Heart left ventricle (tissue), 16 donors: ENCODE data around the gene VSTM2L. TPM values are rescaled to one million over a fixed set of nuclear protein-coding genes. Genes with fewer than 3 reads are reported as not detected.

ENCODE experiments used
- ATAC-seq, 4 donors: fragments of 200-7000 bp; cut with Tn5 transposase; one replicate each; pipeline ENCODE4 v1.9.1; 2020 to 2022; ENCODE audit warnings: moderate library complexity in 4 of 4, mild to moderate bottlenecking in 3 of 4, moderate number of reproducible peaks in 1 of 4
- DNase-seq, 5 donors: peaks; one replicate each; pipeline ENCODE4 v3.0.0-alpha.2; 2020
- H3K27ac ChIP-seq, 12 donors: fragments of 200-600 bp; sonication (generic) in 4 of 12; one replicate each; pipeline versions ENCODE4 v1.5.0 to v1.8.0; 2016 to 2022; ENCODE audit warnings: mild to moderate bottlenecking in 2 of 12
- H3K27me3 ChIP-seq, 9 donors: fragments of 200-600 bp; sonication (generic) in 2 of 9; one replicate each; pipeline versions ENCODE4 v1.5.1 to v1.8.0; 2016 to 2022; ENCODE audit warnings: mild to moderate bottlenecking in 3 of 9
- H3K36me3 ChIP-seq, 9 donors: fragments of 200-600 bp; sonication (generic) in 2 of 9; one replicate each; pipeline versions ENCODE4 v1.5.0 to v1.8.0; 2018 to 2022; ENCODE audit warnings: mild to moderate bottlenecking in 2 of 9
- H3K4me1 ChIP-seq, 12 donors: fragments of 200-600 bp; sonication (generic) in 4 of 12; one replicate each; pipeline versions ENCODE4 v1.5.0 to v1.8.0; 2016 to 2022; ENCODE audit warnings: mild to moderate bottlenecking in 3 of 12
- H3K4me3 ChIP-seq, 12 donors: fragments of 200-600 bp; sonication (generic) in 4 of 12; one replicate each; pipeline versions ENCODE4 v1.5.0 to v1.8.0; 2017 to 2022; ENCODE audit warnings: mild to moderate bottlenecking in 9 of 12, moderate library complexity in 4 of 12
- H3K9me3 ChIP-seq, 12 donors: fragments of 200-600 bp; sonication (generic) in 4 of 12; one replicate each; pipeline versions ENCODE4 v1.5.0 to v1.8.0; 2016 to 2022; ENCODE audit warnings: mild to moderate bottlenecking in 1 of 12
- POLR2A ChIP-seq, 2 donors: fragments of 450-650 bp; IDR thresholded peaks; one replicate each; pipeline ENCODE4 v1.6.1; 2017; ENCODE audit warnings: antibody characterized with exemption in 2 of 2, mild to moderate bottlenecking in 2 of 2, moderate library complexity in 2 of 2
- WGBS, 4 donors: extraction: QIAGEN DNeasy Blood & Tissue Kit in 2 of 4; methylation state at CpG; one replicate each; pipeline versions ENCODE4 v1.1.5 to v1.1.7; 2013 to 2018; 5-methylcytosine and 5-hydroxymethylcytosine counted together
- intact Hi-C, 10 donors: fragments of 100-400 bp; cut with DNase I; formaldehyde crosslinking; loops; one replicate each; pipeline versions ENCODE4 v1.11.1 to v1.14.2; 2022
- polyA plus RNA-seq, 2 donors: library from polyadenylated mRNA; stranded (reverse); fragments of 200-250 nt; gene quantifications; one replicate each; pipeline ENCODE4 v1.2.3, GENCODE V29; 2013
- total RNA-seq, 9 donors: library from RNA; depleted of rRNA in 2 of 9; stranded (reverse); fragments of >200 nt in 2 of 9; fragmentation: NEBNext Ultra II Directional in 3 of 9; extraction: Animal tissue kit (Norgen Biotek cat#: 25700) in 3 of 9; gene quantifications; one replicate each; pipeline versions ENCODE4 v1.1.0 to v1.2.4, GENCODE V29; 2016 to 2023
- TF ChIP-seq, protein P1 (sequence below), 12 donors: fragments of 200-600 bp; sonication (generic) in 4 of 12; IDR thresholded peaks; one replicate each; pipeline versions ENCODE4 v1.5.0 to v1.8.0; 2018 to 2022; ENCODE audit warnings: antibody characterized with exemption in 12 of 12, mild to moderate bottlenecking in 5 of 12
- donor health status: ischemic (EF 13 %, LVEDD 7.1; RV severe dilation, severe dysfunction).
- donor health status: healthy with polysubstance abuse.
- donor health status: DM: no; HTN: yes; CAD: no.
- donor health status: DM: no; HTN: no; CAD: no.
- donor health status: ischemic (EF 25% LVEDD 6.9; RV normal size, moderate dysfunction).
- donor health status: ischemic (EF 25% LVEDD 5.7; RV mildly dilated, moderate dysfunction).
- donor health status: healthy.
- donor health status: DM: yes; HTN: yes; CAD: no.
- donor health status: ischemic (EF 35%, LVEDD 5.7; RV mildly dilated, moderate dysfunction).
- donor health status: nonischemic (EF 11% LVEDD 7.7; RV severe dilation, severe dysfunction).
- donor health status: DM: yes; HTN: yes; CAD: no.
- donor health status: PGD.
- donor health status: ischemic (EF 29% LVEDD 5.4; RV normal size, mild dysfunction).
- donor health status: nonischemic (EF 23%, LVEDD 6.1; RV moderate dilation, normal function).

VSTM2L gene
- total and polyA plus RNA-seq, 11 donors: 3.7 to 49.5 (median 17.4) TPM

DNA sequence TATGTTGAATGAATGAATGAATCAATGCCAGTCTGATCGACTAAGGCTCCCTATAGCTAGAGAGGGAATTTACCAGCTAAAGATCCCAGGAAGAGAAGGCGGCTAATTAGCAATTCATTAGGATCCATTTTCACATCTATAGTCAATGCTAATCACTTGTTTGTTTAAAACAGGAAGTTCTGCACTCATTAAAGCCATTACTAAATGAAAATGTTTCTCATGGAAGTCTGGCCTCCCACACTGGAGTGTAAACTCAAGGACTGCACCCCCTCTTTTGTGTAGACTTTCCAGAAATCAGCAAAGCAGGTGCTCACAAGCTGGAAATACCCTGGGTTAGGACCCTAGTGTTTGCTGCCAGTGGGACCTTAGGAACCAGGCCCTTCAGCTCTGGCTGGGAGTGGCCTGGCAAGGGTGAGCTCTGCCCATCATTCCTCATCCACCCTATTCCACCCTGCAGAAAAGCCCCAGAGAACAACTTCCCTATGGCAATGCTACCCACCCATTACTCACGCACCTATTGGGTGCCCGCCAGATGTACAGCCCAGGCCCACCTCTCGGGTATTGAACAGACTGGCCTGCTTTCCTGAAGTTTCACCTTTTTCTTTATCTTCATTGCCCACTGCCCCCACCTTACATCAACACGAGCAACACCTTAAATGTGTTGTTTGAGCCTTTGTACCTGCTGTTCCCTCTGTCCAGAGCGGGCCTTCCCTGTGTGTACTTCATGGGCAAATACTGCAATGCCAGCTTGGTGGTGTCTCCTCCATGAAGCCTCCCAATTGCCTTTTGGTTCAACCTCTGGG lies 69.5 kb downstream of the VSTM2L start:
- no peak overlapping the region for H3K27ac ChIP-seq
- no peak for TF ChIP-seq POLR2A (IDR thresholded peaks at IDR 0.05)
- TF ChIP-seq, protein P1, sequence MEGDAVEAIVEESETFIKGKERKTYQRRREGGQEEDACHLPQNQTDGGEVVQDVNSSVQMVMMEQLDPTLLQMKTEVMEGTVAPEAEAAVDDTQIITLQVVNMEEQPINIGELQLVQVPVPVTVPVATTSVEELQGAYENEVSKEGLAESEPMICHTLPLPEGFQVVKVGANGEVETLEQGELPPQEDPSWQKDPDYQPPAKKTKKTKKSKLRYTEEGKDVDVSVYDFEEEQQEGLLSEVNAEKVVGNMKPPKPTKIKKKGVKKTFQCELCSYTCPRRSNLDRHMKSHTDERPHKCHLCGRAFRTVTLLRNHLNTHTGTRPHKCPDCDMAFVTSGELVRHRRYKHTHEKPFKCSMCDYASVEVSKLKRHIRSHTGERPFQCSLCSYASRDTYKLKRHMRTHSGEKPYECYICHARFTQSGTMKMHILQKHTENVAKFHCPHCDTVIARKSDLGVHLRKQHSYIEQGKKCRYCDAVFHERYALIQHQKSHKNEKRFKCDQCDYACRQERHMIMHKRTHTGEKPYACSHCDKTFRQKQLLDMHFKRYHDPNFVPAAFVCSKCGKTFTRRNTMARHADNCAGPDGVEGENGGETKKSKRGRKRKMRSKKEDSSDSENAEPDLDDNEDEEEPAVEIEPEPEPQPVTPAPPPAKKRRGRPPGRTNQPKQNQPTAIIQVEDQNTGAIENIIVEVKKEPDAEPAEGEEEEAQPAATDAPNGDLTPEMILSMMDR (IDR thresholded peaks at IDR 0.05): no peak
- no peaks in the 10 kb centered on the region for H3K36me3 ChIP-seq
- H3K27me3 ChIP-seq: no peaks in the 10 kb centered on the region
- H3K9me3 ChIP-seq: peaks cover 0 to 14% (median 4%) of the 10 kb centered on the region in 12 donors
- DNase-seq (no peak), ATAC-seq (no peak)
- H3K4me3 ChIP-seq: no peak overlapping the region
- 87 to 92% (median 89%) methylated on average over 7 of the region's 7 CpGs for WGBS, 4 donors
- H3K4me1 ChIP-seq: peaks cover 0 to 8% (median 0%) of the 10 kb centered on the region in 12 donors
- intact Hi-C loops: no loop called here

DNA sequence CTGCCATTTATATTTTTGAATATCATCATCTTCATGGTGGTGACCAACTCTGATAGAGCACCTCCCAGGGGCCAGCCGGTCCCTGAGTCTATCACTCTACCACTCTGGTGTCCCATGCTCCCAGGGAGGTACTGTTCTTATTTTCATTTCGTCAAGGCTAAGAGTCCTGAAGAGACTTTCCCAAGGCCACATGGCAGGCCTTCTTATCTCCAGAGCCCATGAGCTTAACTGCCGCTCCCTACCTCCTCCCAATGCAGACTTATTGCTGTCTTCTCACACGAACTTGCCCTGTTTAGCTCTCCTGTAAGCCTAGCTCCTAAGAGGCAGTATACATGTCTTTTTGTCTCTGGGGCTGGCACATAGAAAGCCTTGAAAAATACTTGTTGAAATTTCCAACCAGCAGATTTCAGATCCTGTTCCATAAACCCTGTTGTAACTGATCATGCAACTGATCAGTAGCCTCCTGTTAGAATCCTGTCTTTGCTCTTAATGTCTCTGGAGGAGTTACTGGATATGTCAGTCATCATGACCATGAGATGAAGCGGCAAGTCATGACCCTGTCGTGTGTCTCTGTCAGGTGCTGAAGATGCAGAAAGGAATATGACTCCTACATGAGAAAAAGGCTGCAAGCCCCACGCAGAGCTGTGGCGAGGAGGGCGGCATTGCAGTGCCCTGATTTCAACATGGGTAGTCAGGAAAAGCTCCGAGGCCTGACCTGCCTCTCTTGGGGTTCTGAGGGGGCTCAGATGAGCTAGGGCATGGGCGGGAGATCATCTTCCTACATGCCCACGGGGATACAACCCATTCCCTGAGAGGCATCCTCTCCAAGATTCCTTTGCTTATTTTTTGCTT lies 70.4 kb downstream of the VSTM2L start:
- ATAC-seq (no peak), DNase-seq (no peak)
- Histone ChIP-seq H3K36me3 (no peaks in the 10 kb centered on the region), H3K27ac (no peak overlapping the region), H3K9me3 (peaks cover 0 to 6% (median 0%) of the 10 kb centered on the region in 12 donors), H3K4me1 (peaks cover 0 to 8% (median 0%) of the 10 kb centered on the region in 12 donors), H3K4me3 (no peak overlapping the region), H3K27me3 (no peaks in the 10 kb centered on the region)
- 89 to 91% (median 90%) methylated on average over 9 to 12 of the region's 12 CpGs for WGBS, 4 donors
- intact Hi-C loops: no loop called here
- no peak for TF ChIP-seq POLR2A (IDR thresholded peaks at IDR 0.05)
- TF ChIP-seq, protein P1 (IDR thresholded peaks at IDR 0.05): no peak

DNA sequence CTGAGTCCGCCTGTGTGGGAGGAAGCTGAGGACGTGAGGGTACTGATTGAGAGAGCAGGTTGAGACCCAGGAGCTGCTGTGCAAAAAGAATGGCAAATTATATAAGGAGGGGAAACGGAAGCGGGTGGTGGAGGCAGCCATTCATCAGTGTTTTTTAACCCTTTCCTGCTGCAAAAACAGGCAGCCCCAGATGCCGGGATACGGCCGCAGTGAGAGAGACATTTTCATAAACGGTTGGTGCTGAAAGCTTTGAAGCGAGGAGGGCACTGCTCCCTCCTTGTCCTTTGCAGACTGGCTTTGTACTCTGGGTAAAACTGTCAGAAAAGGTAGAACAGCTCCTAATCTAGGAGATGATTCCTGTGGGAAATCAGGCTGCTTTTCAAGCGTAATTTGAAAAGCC lies 74.0 kb downstream of the VSTM2L start:
- WGBS, 4 donors: 51 to 69% (median 61%) methylated on average over 10 of the region's 10 CpGs
- intact Hi-C loops: no loop called here

More for the DNA sequence above, 74.0 kb downstream of the VSTM2L start:
- Histone ChIP-seq H3K36me3 (peaks cover 0 to 10% (median 5%) of the 10 kb centered on the region in 9 donors), H3K4me1 (no peaks in the 10 kb centered on the region), H3K9me3 (no peaks in the 10 kb centered on the region), H3K4me3 (no peak overlapping the region), H3K27ac (no peak overlapping the region), H3K27me3 (no peaks in the 10 kb centered on the region)
- no peak for TF ChIP-seq POLR2A (IDR thresholded peaks at IDR 0.05)
- TF ChIP-seq, protein P1 (IDR thresholded peaks at IDR 0.05): no peak
- no peak for DNase-seq
- no peak for ATAC-seq
